GM18499 (cell line): ENCODE results near the gene ZNF77.
"Not testable (repeated sequence)": the region's sequence is repeated elsewhere in the genome, so short reads cannot be mapped to it uniquely, and the experiment has no call there.

Experiments used
- ATAC-seq: cut with Tn5 transposase; IDR thresholded peaks from one replicate; pipeline ENCODE4 v1.9.1; 2021; ENCODE audit warnings: moderate number of reproducible peaks; ENCODE audit not compliant: insufficient read depth, unreplicated experiment

ZNF77 gene

DNA sequence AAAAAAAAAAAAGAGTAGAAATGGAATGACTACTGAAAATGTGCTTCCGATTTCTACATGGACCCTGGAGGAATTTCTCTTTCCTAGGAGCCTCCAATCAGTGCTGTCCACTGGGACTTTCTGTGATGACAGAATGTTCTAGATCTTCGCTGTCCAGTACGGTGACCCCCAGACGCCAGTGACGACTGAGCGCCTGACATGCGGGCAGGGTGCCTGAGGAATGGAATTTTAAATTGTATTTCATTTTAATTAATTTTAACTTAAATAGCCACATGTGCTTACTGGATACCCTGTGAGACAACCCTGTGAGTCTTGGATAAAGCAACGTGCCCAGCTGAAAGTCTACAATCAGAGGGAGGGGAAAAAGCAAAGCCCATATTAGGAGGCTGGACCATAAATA lies 28.5 kb upstream of the ZNF77 start:
- ATAC-seq: no peak

DNA sequence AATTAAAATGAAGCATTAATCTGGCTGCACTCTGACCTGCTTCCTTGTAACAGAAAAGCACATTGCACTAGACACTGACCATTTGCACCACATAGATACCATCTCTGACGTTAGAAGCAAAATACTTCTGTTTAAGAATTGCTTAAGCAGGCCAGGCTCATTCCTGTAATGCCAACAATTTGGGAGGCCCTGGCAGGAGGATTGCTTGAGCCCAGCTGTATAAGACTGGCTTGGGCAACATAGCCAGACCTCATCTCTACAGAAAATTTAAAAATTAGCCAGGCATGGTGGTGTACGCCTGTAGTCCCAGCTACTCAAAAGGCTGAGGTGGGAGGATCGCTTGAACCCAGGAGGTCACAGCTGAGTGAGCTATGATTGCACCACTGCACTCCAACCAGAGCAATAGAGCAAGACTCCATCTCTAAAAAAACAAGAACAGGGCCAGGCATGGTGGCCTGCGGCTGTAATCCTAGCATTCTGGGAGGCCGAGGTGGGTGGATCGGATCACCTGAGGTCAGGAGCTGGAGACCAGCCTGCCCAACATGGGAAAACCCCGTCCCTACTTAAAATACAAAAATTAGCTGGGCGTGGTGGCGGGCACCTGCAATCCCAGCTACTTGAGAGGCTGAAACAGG lies 25.5 kb upstream of the ZNF77 start:
- no peak for ATAC-seq

- no peak for ATAC-seq
Measured at GRCh38 chr19:2969104-2969504, 24.3 kb upstream of the ZNF77 start.

DNA sequence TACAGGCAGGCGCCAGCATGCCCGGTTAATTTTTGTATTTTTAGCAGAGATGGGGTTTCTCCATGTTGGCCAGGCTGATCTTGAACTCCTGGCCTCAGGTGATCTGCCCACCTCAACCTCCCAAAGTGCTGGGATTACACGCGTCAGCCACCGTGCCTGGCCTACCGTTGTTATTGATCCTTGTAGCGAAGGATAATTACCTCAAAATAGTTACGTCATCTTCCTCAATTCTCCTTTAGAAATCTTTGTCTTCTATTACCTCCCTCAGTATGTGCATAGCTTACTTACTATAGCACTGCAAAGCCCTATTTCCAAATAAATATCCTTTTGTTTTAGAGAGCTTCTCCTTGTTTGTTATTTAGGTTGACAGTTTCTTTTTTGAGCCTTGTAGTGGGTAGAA lies 23.2 kb upstream of the ZNF77 start:
- ATAC-seq: no peak

DNA sequence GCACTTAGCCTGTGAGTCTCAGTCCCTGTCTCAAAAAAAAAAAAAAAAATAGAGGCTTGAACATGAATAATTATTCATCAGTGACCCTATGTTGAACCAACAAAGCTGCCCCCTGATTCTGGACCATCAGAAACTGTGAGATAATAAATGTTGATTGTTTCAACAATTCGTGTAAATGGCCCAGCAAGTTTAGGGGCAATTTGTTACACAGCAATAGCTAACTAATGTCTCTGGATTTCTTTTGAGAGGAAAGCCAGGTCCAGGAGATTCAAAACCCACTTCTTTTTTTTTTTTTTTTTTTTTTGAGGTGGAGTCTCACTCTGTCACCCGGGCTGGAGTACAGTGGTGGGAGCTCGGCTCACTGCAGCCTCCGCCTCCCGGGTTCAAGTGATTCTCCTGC lies 20.1 kb upstream of the ZNF77 start:
- no peak for ATAC-seq

GRCh38 chr19:2963631-2964030 lies 18.9 kb upstream of the ZNF77 start:
- ATAC-seq: not testable (repeated sequence)

GRCh38 chr19:2963122-2963521 lies 18.4 kb upstream of the ZNF77 start:
- no peak for ATAC-seq

GRCh38 chr19:2962018-2962670 lies 17.4 kb upstream of the ZNF77 start:
- ATAC-seq: no peak

GRCh38 chr19:2960120-2960519 lies 15.3 kb upstream of the ZNF77 start:
- no peak for ATAC-seq

GRCh38 chr19:2957160-2957559 lies 12.4 kb upstream of the ZNF77 start:
- no peak for ATAC-seq

- no peak for ATAC-seq
Measured at GRCh38 chr19:2952953-2953481, 8.2 kb upstream of the ZNF77 start.

GRCh38 chr19:2950286-2951124 lies 5.7 kb upstream of the ZNF77 start:
- ATAC-seq: peak; percentile 86

DNA sequence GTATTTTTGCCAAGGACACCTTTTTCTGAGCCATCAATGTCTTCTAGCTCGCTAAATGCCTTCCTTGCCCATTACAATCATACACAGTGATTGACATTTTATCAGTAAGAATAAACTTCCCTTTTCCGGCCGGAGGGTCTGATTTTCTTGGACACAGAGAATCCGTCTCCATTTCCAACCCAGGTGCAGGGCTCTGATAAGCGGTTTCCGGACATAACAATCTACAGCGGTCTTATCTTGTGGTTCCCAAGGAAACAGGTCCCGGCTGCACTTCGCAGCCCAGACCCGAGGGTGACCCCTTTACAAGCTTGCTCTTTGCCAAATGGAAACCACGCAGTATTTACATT lies 5.1 kb upstream of the ZNF77 start:
- ATAC-seq: no peak

DNA sequence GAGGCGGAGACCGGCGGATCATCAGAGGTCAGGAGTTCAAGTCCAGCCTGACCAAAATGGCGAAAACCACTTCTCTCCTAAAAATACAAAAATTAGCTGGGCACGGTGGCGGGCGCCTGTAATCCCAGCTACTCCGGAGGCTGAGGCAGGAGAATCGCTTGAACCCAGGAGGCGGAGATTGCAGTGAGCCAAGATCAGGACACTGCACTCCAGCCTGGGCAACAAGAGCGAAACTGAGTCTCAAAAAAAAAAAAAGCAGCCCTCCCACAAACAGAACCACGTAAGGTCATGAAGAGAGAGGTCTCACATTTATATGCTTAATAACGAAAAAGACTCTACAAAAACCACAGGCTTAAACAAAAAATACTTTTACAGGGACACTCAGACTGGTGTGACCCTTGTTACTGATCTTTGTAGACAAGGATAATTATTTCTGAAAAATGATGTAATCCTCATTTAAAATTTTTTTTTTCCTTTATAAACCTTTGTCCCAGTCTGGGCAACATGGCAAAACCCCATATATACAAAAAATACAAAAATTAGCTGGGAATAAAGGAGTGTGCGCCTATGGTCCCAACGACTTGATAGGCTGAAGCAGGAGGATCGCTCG lies 909 bp upstream of the ZNF77 start:
- no peak for ATAC-seq

GRCh38 chr19:2944403-2944774 lies 382 bp downstream of the ZNF77 start:
- ATAC-seq: peak; percentile 7

DNA sequence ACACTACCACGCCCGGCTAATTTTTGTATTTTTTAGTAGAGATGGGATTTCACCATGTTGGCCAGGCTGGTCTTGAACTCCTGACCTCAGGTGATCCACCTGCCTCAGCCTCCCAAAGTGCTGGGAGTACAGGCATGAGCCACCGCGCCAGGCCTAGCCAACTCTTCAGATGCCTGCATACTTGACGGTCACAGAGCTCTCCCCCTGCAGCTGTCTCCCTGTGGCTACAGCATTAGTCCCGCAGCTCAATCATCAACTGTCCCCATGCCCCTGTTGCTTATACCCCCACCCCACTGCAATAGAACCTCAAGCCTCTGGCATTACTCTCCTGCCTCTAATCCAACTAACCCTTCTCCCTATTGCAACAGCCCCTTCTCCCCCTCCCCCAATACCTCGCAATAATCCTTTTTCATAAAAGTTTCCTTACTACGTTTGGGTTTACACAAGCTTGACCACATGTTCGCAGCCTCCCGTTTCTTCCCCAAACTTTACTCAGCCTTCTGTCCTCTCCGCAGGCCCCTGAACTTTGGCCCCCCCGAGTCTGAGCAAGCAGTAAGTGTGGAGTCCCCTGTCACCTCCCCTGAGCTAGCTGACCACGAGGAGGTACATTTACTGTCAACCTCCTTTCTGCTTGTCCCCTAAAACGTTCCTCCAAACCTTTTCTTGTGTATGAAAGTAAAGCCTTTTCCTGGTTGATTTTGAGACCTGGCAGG lies 1.7 kb downstream of the ZNF77 start:
- no peak for ATAC-seq

DNA sequence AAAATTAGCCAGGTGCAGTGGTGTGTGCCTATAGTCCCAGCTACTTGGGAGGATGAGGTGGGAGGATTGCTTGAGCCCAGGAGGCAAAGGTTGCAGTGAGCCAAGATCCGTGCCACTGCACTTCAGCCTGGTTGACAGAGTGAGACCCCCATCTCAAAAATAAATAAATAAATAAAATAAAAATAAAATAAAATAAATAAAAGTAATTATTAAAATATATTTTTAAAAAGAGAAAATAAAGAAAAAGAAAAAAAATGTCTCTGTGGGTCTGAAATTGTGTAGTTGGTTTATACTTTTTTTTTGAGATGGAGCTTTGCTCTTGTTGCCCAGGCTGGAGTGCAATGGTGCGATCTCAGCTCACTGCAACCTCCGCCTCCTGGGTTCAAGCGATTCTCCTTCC lies 8.9 kb downstream of the ZNF77 start:
- not testable (repeated sequence) for ATAC-seq

DNA sequence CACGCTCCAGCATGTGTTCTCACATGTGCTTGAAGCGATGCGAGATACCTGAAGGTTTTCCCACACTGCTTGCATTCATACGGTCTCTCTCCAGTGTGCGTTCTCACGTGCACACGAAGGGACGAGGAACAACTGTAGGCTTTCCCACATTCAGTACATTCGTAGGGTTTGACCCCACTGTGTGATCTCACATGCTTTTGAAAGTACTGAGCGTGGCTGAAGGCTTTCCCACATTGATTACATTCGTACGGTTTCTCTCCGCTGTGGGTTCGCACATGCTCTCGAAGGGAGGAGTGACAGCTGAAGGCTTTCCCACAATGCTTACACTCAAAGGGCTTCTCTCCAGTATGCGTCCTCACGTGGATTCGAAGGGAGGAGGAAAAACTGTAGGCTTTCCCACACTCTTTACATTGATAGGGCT lies 11.3 kb downstream of the ZNF77 start:
- no peak for ATAC-seq

GRCh38 chr19:2927032-2927430 lies 17.7 kb downstream of the ZNF77 start:
- no peak for ATAC-seq

- ATAC-seq: no peak
Measured at GRCh38 chr19:2926341-2927031, 18.3 kb downstream of the ZNF77 start.
